GM18858 (cell line): ENCODE data around the gene SEC61B.
"Not testable (repeated sequence)": the region's sequence is repeated elsewhere in the genome, so short reads cannot be mapped to it uniquely, and the experiment has no call there.

Experiments
- ATAC-seq: cut with Tn5 transposase; IDR thresholded peaks from one replicate; pipeline ENCODE4 v1.9.1; 2021; ENCODE audit not compliant: unreplicated experiment

Gene SEC61B

GRCh38 chr9:99190597-99191283, 31.3 kb upstream of the SEC61B start:
- ATAC-seq, result no peak

- ATAC-seq, result no peak
Measured at GRCh38 chr9:99192786-99193465, 29.2 kb upstream of the SEC61B start.

GRCh38 chr9:99193466-99193821, 28.6 kb upstream of the SEC61B start:
- no peak for ATAC-seq

GRCh38 chr9:99196484-99196883, 25.6 kb upstream of the SEC61B start:
- not testable (repeated sequence) for ATAC-seq

GRCh38 chr9:99197124-99197630, 24.9 kb upstream of the SEC61B start:
- ATAC-seq, result no peak

GRCh38 chr9:99197987-99198386, 24.1 kb upstream of the SEC61B start:
- ATAC-seq, result no peak

GRCh38 chr9:99199938-99200539, 22.0 kb upstream of the SEC61B start:
- no peak for ATAC-seq

GRCh38 chr9:99201603-99202002, 20.5 kb upstream of the SEC61B start:
- no peak for ATAC-seq

GRCh38 chr9:99210572-99210971, 11.5 kb upstream of the SEC61B start:
- ATAC-seq, result no peak

- ATAC-seq, result no peak
Measured at GRCh38 chr9:99211746-99212145, 10.3 kb upstream of the SEC61B start.

GRCh38 chr9:99213197-99213596, 8.9 kb upstream of the SEC61B start:
- no peak for ATAC-seq

- no peak for ATAC-seq
Measured at GRCh38 chr9:99216073-99216472, 6.0 kb upstream of the SEC61B start.

GRCh38 chr9:99220011-99220410, 2.1 kb upstream of the SEC61B start:
- ATAC-seq, result no peak

- peak; percentile 9 for ATAC-seq
Measured at GRCh38 chr9:99221266-99221620, 839 bp upstream of the SEC61B start.

- peak; percentile 15 for ATAC-seq
Measured at GRCh38 chr9:99222416-99223270, 561 bp downstream of the SEC61B start.

- no peak for ATAC-seq
Measured at GRCh38 chr9:99224445-99224844, 2.4 kb downstream of the SEC61B start.

- ATAC-seq, result no peak
Measured at GRCh38 chr9:99226054-99226453, 4.0 kb downstream of the SEC61B start.

- no peak for ATAC-seq
Measured at GRCh38 chr9:99230206-99230605, 8.1 kb downstream of the SEC61B start.

GRCh38 chr9:99231711-99232110, 9.6 kb downstream of the SEC61B start:
- ATAC-seq, result no peak

- ATAC-seq, result no peak
Measured at GRCh38 chr9:99234618-99235017, 12.5 kb downstream of the SEC61B start.

- no peak for ATAC-seq
Measured at GRCh38 chr9:99235069-99235468, 13.0 kb downstream of the SEC61B start.
